Stimulated activated CD8-positive, alpha-beta memory T cell treated with anti-CD3 and anti-CD28 coated beads, Interleukin-15, amount 100 ng/mL, for 48 hours (primary cell): ENCODE measurements around the gene FAM25G.
A peak's percentile ranks its signal among the peaks of the same experiment; 100 is the strongest.
"Not testable (repeated sequence)": the region's sequence is repeated elsewhere in the genome, so short reads cannot be mapped to it uniquely, and the experiment has no call there.

Experiments
- DNase-seq, 2 donors: peaks; one replicate each; pipeline ENCODE4 v3.0.0-alpha.2; 2020; ENCODE audit warnings: low read depth in 2 of 2

Gene FAM25G

DNA sequence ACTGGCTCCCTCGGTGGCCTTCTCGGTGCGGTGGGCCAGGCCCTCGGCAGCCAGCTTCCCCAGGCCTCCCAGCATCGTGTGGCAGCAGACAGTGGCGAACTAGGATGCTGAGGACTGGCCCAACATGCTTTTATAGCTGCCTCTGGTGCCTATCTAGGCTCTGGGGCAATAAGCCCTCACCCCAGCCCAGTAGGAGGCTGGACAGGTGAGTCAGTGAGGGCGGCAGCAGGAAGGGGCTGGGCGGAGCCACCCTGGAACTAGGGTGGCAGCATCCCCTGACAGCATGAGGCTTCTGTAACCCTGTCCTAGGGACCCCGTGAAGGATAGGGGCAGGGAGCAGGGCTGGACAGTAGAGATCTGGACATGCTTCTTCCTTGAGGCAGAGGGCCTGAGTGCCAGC is at the start of gene FAM25G:
Gene FAM25G (minus strand): TSS at position 101 of the 400 bp plus-strand sequence. CDS start 26 bp downstream, at position 75.
- not testable (repeated sequence) for DNase-seq

GRCh38 chr10:47536430-47536829 is 44.9 kb upstream of the FAM25G start:
- not testable (repeated sequence) for DNase-seq

GRCh38 chr10:47523475-47523874 is 32.0 kb upstream of the FAM25G start, which contains the start of gene AGAP9:
TSS of gene AGAP9 (minus strand) at chr10:47523638. CDS start at chr10:47523526, 112 bp downstream.
- not testable (repeated sequence) for DNase-seq

DNA sequence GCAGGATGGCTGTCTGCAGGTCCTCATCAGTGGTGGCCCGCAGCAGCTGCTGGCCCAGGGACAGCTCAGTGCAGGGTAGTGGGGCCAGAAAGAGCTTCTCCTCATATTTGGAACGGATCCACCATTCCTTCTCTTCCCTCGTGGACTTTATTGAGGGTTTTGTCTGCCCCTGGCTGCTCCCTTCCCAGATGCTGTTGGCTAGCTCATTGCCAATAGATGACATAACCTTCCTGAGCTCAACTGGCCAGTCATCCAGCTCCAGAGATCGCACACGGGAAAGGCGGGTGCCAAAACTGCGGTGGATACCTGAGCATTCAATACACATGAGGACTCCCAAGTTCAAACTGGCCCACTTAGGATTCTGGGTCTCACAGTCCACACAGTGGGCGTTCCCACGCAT is 10.8 kb upstream of the FAM25G start:
- DNase-seq = not testable (repeated sequence)

- not testable (repeated sequence) for DNase-seq
These were observed 2.7 kb upstream of the FAM25G start for GRCh38 chr10:47494226-47494625.

DNA sequence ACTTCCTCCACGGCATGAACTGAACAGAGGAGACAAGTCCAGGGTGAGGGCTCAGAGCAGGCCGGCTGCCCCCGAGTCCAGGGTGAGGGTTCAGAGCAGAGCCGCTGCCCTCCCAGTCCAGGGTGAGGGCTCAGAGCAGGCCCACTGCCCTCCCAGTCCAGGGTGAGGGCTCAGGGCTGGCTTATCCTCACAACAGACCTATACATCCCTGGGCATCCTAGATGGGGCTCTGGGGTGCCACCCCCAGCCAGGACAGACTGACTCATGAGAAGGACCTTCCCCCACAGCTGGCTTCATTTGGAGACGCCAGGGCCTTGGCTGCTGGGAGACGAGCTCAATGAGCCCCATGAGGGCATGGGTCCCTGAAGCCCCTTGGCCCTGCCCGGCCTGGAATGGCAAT is 1.9 kb downstream of the FAM25G start:
- DNase-seq = not testable (repeated sequence)

DNA sequence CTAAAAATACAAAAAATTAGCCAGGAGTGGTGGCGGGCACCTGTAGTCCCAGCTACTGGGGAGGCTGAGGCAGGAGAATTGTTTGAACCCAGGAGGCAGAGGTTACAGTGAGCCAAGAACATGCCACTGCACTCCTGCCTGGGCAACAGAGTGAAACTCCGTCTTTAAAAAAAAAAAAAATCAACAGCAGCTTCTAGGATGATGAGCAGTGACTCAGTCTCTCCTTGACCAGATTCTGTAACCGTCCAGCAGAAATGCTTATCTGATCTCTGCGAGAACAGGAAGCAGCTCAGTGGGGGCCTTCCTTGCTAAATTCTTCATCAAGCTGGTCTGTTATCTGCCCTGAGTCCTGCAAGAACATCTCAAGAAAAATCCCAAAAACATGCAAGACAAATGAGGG is 5.6 kb downstream of the FAM25G start:
- peak in 1 of 2 donors; percentile 2 for DNase-seq

DNA sequence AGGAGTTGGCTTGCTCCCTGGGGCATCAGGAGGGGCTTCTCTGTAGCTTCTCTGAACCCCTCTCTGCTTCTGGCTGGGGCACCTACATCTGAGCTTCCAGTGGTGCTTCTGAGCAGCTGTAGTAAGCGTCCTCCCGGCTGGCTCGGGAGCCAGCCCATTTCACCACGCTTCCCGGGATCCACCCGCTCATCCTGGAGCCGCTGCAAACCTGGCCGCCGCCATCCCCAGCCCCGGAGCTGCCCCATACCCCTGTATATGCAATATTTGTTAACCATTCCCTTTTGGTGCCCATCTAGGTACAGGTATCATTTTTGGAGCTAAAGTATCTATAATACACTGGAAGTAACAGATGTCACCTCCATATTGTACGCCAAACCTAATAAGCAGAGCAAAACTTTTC is 6.7 kb downstream of the FAM25G start:
- not testable (repeated sequence) for DNase-seq

DNA sequence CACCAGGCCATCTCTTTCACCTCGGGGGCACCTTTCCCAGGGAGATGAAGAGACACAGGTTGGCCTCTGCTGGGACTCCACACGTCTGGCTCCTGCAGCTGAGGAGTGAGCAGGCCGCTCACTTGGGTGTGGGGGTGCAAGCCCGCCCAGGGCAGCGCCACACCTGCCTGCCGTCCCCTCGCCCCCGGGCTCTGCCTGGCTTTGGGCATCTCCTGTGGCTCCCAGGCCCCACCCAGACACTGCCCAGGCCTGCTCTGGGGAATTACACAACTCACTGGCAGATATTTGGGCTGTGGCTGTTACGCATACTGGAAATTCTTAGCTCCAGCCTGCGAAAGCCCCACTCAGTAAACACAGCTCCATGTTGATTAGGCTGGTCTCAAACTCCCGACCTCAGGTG is 7.6 kb downstream of the FAM25G start, which contains the start of gene ANXA8:
Gene ANXA8 (minus strand): TSS at position 193 of the 400 bp plus-strand sequence. CDS start 182 bp downstream, at position 11.
- DNase-seq = not testable (repeated sequence)

- not testable (repeated sequence) for DNase-seq
These were observed 9.1 kb downstream of the FAM25G start for GRCh38 chr10:47482367-47482766.

GRCh38 chr10:47481768-47482181 is 9.7 kb downstream of the FAM25G start:
- not testable (repeated sequence) for DNase-seq

GRCh38 chr10:47481182-47481766 is 10.2 kb downstream of the FAM25G start:
- DNase-seq = not testable (repeated sequence)

DNA sequence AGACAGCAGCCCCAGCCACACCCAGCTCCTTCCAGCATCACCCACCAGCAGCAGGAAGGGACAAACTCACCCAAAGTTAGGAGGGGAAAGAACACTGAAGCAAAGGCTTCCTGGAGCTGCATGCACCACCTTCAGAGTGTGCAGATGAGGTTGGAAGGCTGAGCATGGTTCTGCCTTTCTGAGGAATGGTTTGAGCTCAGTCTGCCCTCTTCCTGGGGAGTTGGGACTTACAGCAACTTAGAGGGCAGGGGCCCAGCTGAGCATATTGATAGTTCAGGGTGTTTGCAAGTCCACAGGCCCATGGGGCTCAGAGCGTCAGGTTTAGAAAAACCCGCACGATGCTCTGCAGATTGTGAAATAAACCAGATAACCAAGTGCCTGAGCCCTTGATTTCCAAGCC is 11.4 kb downstream of the FAM25G start:
- not testable (repeated sequence) for DNase-seq

GRCh38 chr10:47478114-47478513 is 13.4 kb downstream of the FAM25G start:
- not testable (repeated sequence) for DNase-seq

- not testable (repeated sequence) for DNase-seq
These were observed 14.4 kb downstream of the FAM25G start for GRCh38 chr10:47477078-47477477.

DNA sequence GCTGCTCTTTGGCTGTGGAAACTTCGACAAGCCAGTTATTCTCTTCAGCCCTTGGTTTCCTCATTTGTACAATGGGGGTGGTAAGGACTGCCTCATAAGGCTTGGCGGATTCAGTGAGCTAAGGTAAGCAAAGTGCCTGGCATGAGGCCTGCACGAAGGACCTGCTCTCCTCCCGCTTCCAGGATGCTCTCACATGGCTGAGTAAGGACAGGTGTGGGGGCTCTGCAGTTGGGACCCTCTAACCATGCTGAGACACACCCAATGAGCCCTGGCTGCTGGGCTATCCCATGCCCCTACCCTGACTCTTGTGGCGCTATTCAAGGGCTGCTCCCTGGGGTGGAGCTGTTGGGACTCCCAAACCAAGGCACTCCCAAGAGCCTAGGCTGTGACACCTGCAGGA is 16.4 kb downstream of the FAM25G start:
- DNase-seq = not testable (repeated sequence)

GRCh38 chr10:47473516-47473915 is 18.0 kb downstream of the FAM25G start:
- not testable (repeated sequence) for DNase-seq

GRCh38 chr10:47472647-47473046 is 18.9 kb downstream of the FAM25G start:
- not testable (repeated sequence) for DNase-seq

- not testable (repeated sequence) for DNase-seq
These were observed 19.4 kb downstream of the FAM25G start for GRCh38 chr10:47472072-47472471.

- not testable (repeated sequence) for DNase-seq
These were observed 22.6 kb downstream of the FAM25G start for GRCh38 chr10:47468731-47469528.

DNA sequence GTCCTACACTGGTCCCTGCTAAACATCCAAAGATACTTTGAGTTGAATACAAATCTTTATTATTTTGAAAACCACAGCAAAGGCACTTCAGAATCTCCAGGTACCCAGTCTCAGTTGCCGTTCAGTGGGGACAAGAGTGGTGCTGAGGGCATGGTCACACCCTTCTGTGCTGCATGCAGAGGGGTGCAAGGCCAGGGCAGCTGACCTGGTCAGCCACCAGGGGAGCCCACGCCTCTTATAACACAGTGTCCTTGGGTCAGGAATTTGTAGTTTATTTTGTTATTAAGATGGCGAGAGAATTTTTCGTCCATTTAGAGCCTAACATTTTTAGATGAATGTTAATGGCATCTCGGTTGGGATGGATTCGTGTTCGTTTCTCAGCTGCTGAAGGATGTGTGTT is 23.5 kb downstream of the FAM25G start:
- DNase-seq = not testable (repeated sequence)

DNA sequence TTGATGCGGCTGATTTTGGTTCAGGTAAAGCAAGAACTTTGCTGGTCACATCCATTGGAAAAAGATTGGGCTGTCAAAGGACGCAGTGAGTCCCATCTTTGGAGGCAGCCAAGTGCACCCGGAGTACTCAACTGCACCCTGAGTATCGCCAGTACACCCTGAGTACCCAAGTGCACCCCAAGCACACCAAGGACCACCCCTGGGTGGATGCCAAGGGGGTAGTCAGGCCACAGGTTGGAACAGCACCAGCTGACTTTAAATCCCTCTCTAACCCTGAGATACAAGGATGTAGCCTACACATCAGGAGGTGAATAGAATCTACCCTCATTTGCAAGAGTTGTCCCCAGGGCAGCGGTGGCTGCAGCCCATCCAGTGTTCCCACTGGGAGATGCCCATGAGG is 24.0 kb downstream of the FAM25G start:
- not testable (repeated sequence) for DNase-seq
